ENCODE results near the gene PLCB1.

PLCB1 gene

DNA sequence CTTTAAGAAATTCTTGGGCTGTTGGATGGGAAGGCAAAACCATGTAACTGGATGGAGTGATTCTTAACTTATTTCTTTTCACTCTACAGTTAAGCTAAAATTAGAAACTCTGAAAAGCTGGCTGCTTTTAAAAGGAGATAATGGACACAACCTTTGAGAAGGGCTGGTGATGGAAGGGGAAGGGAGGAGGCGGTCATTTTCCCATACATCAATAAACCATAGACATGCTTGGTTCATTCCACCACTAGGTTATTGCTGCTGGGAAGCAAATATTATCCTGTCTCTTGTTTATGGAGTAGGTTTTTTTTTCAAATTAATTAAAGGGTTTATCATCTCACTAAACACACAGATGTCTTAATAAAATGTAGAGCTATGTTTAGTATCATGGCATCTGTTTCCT lies 76.2 kb downstream of the PLCB1 start:
- peak overlapping the region; percentile 81 for H3K4me2 ChIP-seq (ENCODE audit: low read depth, low read length, poor library complexity, severe bottlenecking)
- no peaks in the 10 kb centered on the region for H3K36me3 ChIP-seq (ENCODE audit: insufficient read depth, low read length)
- H3K27me3 ChIP-seq (ENCODE audit: insufficient read depth, low read length, poor library complexity, severe bottlenecking) = no peaks in the 10 kb centered on the region
- no peaks in the 10 kb centered on the region for H3K9me3 ChIP-seq (ENCODE audit: insufficient read depth, low read depth, low read length)
- peaks cover 48% of the 10 kb centered on the region for H3K79me2 ChIP-seq (ENCODE audit: insufficient read depth, low read length)
- H3K9ac ChIP-seq (ENCODE audit: low read depth, low read length, poor library complexity, severe bottlenecking) = no peak overlapping the region
- peak overlapping the region; percentile 55 for H3K4me3 ChIP-seq (ENCODE audit: low read length, poor library complexity, severe bottlenecking)
- H3F3A ChIP-seq (ENCODE audit: low read depth) = no peaks in the 10 kb centered on the region
- TF ChIP-seq EZH2phosphoT487 (IDR thresholded peaks at IDR 0.05; ENCODE audit: borderline replicate concordance) = no peak
- TF ChIP-seq, protein P1, sequence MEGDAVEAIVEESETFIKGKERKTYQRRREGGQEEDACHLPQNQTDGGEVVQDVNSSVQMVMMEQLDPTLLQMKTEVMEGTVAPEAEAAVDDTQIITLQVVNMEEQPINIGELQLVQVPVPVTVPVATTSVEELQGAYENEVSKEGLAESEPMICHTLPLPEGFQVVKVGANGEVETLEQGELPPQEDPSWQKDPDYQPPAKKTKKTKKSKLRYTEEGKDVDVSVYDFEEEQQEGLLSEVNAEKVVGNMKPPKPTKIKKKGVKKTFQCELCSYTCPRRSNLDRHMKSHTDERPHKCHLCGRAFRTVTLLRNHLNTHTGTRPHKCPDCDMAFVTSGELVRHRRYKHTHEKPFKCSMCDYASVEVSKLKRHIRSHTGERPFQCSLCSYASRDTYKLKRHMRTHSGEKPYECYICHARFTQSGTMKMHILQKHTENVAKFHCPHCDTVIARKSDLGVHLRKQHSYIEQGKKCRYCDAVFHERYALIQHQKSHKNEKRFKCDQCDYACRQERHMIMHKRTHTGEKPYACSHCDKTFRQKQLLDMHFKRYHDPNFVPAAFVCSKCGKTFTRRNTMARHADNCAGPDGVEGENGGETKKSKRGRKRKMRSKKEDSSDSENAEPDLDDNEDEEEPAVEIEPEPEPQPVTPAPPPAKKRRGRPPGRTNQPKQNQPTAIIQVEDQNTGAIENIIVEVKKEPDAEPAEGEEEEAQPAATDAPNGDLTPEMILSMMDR (conservative IDR thresholded peaks at IDR 0.05; ENCODE audit: low read length) = no peak
- peaks cover 55% of the 10 kb centered on the region for H3K4me1 ChIP-seq (ENCODE audit: insufficient read depth, low read length, poor library complexity, severe bottlenecking)
- H4K20me1 ChIP-seq (ENCODE audit: insufficient read depth, low read length, poor library complexity, severe bottlenecking) = no peaks in the 10 kb centered on the region
- no peaks in the 10 kb centered on the region for H3K9me2 ChIP-seq (replicated peaks; ENCODE audit: low read depth, low read length)
- no peak overlapping the region for H2AFZ ChIP-seq (ENCODE audit: low read length)

DNA sequence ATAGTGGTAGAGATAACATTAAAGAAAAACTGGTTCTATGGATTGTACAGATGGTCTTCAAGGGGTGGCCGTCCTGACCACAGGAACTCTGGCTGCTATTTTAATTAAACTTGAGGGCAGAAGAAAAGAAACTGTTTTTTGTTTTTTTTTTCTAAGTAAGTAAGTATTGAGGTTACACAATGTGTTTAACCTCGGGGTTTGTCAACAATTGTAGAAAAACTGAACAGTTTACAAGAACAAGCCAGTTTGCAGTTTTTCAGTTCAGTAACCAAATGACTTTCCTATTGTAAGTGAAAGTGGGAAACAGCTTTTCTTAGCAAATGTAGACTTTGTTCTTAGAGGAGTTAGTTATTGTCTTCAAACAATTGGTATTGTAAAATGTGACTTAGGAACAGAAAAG lies 77.0 kb downstream of the PLCB1 start:
- H3K4me2 ChIP-seq (ENCODE audit: low read depth, low read length, poor library complexity, severe bottlenecking) = peak overlapping the region; percentile 81
- 0 out of 2 replicates have a peak overlapping the region, but pooled peaks have one; percentile 5 for H2AFZ ChIP-seq (ENCODE audit: low read length)

DNA sequence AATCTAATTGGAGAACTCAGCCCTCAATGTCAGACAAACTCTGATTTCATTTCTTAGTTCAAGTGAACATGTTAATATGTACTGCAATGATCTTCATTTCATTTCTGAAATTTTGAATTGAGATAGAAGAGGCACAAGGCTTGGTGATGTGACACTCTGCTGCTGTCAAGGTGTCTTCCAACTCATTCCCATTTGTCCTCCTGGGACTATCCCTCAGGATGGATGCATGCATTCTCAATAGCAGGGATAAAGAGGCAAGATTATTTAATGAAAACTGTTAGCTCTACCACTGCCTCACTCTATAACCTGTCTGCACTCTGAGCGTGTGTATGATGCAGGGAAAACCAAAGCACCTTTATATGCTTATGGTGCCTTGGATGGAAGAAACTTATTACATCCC lies 78.7 kb downstream of the PLCB1 start:
- no peaks in the 10 kb centered on the region for H3K9me2 ChIP-seq (replicated peaks; ENCODE audit: low read depth, low read length)
- H3K9me3 ChIP-seq (ENCODE audit: insufficient read depth, low read depth, low read length) = no peaks in the 10 kb centered on the region
- H3K4me3 ChIP-seq (ENCODE audit: low read length, poor library complexity, severe bottlenecking) = no peak overlapping the region
- no peaks in the 10 kb centered on the region for H4K20me1 ChIP-seq (ENCODE audit: insufficient read depth, low read length, poor library complexity, severe bottlenecking)
- no peak overlapping the region for H2AFZ ChIP-seq (ENCODE audit: low read length)
- no peaks in the 10 kb centered on the region for H3K36me3 ChIP-seq (ENCODE audit: insufficient read depth, low read length)
- TF ChIP-seq, protein P1 (conservative IDR thresholded peaks at IDR 0.05; ENCODE audit: low read length) = no peak
- TF ChIP-seq EZH2phosphoT487 (IDR thresholded peaks at IDR 0.05; ENCODE audit: borderline replicate concordance) = no peak
- peaks cover 79% of the 10 kb centered on the region for H3K4me1 ChIP-seq (ENCODE audit: insufficient read depth, low read length, poor library complexity, severe bottlenecking)
- no peaks in the 10 kb centered on the region for H3F3A ChIP-seq (ENCODE audit: low read depth)
- H3K79me2 ChIP-seq (ENCODE audit: insufficient read depth, low read length) = peaks cover 48% of the 10 kb centered on the region
- no peak overlapping the region for H3K9ac ChIP-seq (ENCODE audit: low read depth, low read length, poor library complexity, severe bottlenecking)
- no peaks in the 10 kb centered on the region for H3K27me3 ChIP-seq (ENCODE audit: insufficient read depth, low read length, poor library complexity, severe bottlenecking)
- no peak overlapping the region for H3K4me2 ChIP-seq (ENCODE audit: low read depth, low read length, poor library complexity, severe bottlenecking)

More for the DNA sequence above, 77.0 kb downstream of the PLCB1 start:
- Histone ChIP-seq H3K4me3 (ENCODE audit: low read length, poor library complexity, severe bottlenecking) (peak overlapping the region; percentile 55), H3K27me3 (ENCODE audit: insufficient read depth, low read length, poor library complexity, severe bottlenecking) (no peaks in the 10 kb centered on the region), H3K79me2 (ENCODE audit: insufficient read depth, low read length) (peaks cover 48% of the 10 kb centered on the region), H3K9me3 (ENCODE audit: insufficient read depth, low read depth, low read length) (no peaks in the 10 kb centered on the region), H3F3A (ENCODE audit: low read depth) (no peaks in the 10 kb centered on the region), H3K9me2 (replicated peaks; ENCODE audit: low read depth, low read length) (no peaks in the 10 kb centered on the region), H3K9ac (ENCODE audit: low read depth, low read length, poor library complexity, severe bottlenecking) (peak overlapping the region; percentile 62), H3K4me1 (ENCODE audit: insufficient read depth, low read length, poor library complexity, severe bottlenecking) (peaks cover 64% of the 10 kb centered on the region), H3K36me3 (ENCODE audit: insufficient read depth, low read length) (no peaks in the 10 kb centered on the region), H4K20me1 (ENCODE audit: insufficient read depth, low read length, poor library complexity, severe bottlenecking) (no peaks in the 10 kb centered on the region)
- TF ChIP-seq, protein P1 (conservative IDR thresholded peaks at IDR 0.05; ENCODE audit: low read length) = no peak
- no peak for TF ChIP-seq EZH2phosphoT487 (IDR thresholded peaks at IDR 0.05; ENCODE audit: borderline replicate concordance)
